Measurements from ENCODE around the gene MATK.

Gene MATK

DNA sequence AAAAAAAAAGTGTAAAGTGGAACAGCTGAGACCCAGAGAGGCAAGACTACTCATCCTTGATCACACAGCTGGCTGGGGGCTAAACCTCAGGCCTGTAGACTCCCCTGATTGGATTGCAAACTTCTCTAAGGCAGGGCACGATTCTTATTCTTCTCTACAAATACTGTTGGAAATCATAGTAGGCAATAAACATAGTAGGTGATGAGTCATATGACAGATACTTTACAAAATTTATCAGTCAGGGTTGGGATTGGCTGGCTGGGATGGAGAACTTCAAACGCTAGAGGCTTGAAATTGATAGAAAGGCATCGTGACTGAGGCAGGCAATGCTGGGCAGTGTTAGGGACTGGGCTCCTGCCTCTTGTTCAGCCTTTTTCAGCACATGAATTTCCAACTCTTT, 5.9 kb upstream of the MATK start:
- FAIRE-seq (no peak), DNase-seq (ENCODE audit: insufficient read length, low spot score) (no peak)

DNA sequence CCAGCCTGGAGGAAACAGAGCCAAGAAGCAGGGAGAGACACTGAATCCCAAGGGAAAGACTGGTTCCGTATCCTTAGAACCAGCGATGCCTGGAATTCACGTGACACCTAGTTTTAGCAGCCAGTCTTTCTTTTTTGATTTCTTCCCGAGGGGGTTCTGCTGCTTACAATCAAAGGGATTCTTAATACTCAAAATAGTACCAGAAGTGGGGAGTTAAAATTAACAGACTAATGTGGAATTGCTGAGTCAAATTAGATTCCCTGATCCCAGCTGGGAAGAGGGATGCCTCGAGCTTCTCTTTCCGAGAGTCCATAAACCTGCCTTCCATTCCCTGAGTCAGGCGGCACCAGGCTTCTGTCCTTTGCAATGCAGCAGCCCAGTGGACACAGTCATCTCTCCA, 4.8 kb upstream of the MATK start:
- FAIRE-seq: no peak
- no peak for DNase-seq (ENCODE audit: insufficient read length, low spot score)

DNA sequence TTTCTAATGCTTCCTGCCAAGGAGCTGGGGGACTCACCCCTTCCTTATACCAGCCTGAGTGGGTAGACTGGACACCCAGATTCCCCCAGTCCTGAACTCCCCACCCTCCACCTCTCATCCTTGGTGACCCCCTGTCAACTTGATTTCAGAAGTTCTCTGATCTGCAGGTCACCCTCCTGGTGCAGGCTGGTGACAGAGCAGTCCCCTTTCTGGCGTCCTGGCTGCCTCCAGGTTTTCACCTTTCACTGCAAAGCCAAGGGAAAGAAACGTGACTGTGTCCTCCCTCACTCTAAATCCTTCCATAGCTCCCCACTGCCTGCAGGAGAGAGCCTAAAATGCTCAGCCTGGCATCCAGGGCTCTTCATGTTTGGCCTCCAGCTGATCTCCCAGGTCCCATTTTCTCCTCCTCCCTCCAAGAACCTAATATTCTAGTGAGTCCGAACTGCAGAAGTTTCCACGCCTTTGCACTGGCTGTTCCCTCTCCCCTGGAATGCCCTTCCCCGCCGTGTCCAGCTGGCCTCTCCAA, 4.1 kb upstream of the MATK start:
- DNase-seq (ENCODE audit: insufficient read length, low spot score) (no peak), FAIRE-seq (no peak)

DNA sequence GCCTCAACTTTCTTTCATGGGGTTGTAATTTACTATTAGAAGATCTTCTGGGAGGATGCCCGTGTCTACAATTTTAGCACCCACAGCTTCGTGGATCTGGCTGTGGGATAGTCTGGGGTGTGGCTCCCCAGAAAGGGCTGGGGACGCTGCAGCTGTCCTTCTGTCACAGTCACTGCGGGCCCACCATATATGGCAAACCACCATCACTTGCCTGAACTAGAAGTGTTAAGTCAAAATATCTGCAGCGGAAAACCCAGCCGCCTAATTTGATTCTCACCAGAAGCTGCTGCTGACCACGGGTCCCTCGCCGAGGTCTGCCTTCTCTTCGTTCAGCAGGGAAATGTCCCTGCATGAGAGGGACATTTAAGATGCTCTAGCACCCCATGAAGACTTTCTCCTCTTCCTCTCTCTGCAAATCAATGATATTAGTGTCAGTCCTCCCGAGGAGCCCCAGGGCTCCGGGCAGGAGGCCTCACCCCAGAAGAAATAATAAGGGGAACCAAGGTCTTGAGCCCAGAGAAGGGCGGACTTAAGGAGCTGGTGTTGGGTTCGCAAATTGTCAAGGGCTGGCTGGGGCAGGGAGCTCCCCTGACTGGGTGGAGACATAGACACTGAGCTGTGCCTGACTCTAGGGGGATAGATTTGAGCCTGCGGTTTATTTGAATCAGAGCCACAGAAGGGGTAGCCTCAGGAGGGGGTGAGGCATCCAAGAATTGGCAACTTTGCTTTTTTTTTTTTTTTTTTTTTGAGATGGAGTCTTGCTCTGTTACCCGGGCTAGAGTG, 3.0 kb upstream of the MATK start:
- no peak for FAIRE-seq

DNA sequence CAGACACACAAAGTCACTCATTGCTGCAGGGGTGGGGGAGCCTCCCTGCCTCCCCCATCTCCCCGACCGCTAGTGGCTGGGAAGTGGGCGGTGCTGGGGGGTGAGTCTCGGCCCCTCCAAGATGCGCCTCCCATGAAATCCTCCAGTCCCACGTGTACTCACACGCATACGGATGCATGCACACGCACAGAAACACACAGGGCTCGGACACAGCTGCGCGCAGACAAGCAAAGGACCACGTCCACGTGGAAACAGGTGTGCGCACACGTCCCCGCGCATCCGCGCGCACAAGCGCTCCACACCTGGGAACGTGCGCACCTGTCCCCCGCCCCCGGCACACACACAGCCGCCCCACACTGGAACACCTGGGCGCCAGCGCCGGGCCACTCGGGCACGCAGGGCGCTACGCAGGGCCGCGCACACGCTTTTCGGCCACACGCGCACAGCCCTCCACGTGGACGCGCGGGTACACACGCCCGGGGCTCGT, 687 bp downstream of the MATK start:
- FAIRE-seq (no peak), DNase-seq (ENCODE audit: insufficient read length, low spot score) (no peak)

More for the DNA sequence above, 3.0 kb upstream of the MATK start:
- no peak for DNase-seq (ENCODE audit: insufficient read length, low spot score)

DNA sequence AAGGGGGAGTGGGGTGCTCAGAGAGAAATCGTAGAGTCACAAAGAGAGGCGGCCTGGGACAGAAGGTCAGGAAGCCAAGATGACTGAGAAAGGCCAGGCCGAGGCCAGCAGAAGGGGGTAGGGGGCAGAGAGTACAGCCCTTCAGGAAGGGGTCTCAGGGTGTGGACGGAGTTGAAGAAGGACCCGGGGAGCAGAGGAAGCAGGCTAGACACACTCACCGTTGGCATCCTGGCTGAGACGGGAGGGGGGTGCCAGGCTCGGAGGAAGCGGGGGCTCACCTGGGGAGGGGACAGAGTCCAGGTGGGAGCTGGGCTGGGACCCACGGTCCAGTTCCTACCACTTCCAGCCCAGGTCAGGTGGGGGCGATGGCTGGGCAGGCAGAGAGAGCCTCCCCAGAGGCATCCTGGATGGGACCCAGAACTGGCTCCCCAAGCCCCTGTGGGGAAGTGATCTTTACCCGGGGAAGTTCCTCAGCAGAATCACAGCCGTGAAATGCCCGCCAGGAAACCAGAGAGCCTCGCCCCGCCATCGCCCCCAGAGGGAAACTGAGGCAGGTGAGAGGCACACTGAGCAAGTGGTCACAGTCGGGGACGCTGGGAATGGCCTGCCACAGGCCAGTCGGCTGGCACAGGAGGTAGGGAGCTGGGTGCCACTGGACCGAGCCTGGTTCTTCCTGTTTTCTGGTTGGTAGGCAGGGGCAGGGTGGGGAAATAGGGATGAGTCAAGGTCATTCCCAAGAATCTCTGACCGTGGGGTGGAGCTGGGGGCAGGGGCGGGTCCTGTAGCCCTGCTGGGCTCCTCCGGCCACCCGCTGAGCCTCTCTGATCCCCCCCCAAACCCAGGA, 1.4 kb downstream of the MATK start:
- FAIRE-seq (no peak), DNase-seq (ENCODE audit: insufficient read length, low spot score) (no peak)

DNA sequence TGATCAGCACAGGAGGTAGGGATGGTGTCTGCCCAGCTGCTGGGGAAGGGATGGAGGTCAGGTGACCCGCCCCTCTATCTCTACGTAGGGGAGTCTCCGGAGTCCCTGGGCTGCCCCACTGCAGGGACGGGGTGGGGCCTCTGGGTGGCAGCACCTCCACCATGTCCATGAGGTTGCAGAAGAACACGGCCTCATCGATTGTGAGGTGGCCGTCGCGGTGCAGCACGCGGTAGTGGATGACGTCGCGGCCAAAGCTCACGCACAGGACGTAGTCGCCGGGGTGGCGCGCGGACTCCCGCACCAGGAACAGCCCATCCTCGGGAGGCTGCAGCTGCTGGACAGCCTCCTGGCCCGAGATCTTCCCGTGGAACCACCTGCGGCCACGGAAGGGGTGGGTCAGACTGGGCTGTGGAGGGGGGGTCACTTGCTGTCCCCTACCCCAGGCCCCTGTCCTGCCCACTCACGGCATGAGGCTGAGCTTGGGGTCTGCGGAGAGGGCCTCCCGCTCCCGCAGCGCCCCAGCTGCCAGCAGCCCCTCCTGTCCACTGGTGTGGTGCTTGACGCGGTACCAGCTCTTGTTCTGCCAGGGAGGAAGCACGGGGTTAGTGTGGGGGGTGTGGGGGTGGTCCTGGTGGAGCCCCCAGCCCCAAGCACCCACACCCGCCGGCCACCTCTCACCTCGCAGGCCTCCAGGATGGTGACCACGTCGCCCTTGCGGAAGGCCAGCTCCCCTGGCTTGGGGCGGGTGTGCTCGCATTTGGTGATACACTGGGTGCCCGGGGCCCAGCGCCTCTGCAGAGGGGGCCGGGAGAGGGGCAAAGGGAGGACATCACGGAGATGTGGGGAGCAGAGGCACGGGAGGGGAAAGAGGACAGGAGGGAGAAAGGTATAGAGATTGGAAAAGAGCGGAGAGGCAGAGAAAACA, 2.3 kb downstream of the MATK start:
- no peak for DNase-seq (ENCODE audit: insufficient read length, low spot score)
- no peak for FAIRE-seq

DNA sequence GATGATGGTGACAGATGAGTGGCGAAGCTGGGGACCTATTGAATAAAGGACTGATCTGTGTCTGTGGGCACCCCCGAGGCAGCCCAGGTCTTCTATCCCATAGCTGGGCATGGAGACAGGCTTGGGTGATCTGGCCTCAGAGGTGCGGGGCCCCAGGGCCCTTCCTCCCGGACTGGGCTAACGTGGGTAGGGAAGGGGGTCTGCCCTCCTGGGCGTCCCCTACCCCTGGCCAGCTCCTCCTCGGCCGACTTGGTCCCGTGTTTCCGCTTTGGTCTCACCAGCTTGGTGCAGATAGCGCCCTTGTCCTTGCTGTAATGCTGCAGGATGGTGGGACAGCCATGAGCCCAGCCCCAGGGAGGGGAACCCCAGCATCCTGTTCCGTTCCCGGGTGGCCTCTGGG, 3.3 kb downstream of the MATK start:
- DNase-seq (ENCODE audit: insufficient read length, low spot score) (no peak), FAIRE-seq (no peak)

DNA sequence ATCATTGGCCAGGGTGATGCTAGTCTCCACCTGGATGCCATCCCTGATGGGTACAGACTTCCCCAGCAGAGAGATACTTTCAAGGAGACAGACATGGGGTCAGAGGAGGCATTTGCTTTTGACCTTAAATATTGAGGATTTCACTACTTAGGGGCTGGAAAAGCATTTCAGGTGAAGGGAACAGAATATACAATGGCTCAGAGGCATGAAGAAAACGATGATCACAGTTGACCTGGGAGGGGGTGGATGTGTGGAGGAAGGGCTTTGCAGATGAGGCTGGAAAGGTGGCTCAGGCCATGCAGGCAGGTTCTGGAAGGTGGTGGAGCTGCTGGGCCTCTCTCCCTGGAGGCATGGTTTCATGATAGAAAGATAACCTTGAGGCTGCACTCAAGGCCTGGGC, 3.9 kb downstream of the MATK start:
- FAIRE-seq: no peak

DNA sequence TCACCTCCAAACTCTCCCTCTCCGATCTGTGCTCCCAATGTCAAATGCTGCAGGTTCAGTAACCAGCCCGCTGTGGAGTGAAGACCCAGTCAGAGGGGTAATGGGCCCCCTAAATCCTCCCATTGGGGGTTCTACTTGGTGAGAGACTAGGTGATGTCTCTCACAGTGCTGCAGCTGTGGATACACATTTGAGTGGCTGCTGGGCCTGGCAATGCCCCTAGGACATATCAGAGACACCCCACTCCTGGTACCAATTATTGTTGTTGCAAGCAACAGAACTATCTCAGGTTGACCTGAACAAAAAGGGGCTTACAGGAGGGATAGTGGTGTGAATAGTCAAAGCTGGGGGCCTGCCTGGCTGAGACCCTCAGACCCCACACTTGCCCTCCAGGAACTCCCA, 4.6 kb downstream of the MATK start:
- FAIRE-seq (no peak), DNase-seq (ENCODE audit: insufficient read length, low spot score) (no peak)

More for the DNA sequence above, 3.9 kb downstream of the MATK start:
- DNase-seq (ENCODE audit: insufficient read length, low spot score): no peak

DNA sequence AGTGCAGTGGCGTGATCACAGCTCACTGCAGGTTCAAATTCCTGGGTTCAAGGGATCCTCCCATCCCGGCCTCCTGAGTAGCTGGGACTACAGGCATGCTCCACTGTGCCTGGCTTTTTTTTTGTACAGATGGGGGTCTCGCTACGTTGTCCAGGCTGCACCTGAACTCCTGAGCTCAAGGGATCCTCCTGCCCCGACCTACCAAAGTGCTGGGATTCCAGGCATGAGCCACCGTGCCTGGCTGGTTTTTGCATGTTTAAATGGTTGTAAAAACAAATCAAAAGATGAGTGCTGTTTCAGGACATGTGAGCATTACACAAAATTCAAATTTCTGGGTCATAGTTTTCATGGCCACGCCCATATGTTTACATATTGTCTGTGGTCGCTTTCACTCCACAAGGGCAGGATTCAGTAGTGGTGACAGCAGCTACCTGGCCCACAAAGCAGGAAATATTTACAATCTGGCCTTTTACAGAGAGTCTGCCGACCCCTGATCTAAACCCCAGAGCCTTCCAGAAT, 5.3 kb downstream of the MATK start:
- DNase-seq (ENCODE audit: insufficient read length, low spot score): no peak
- FAIRE-seq: no peak

DNA sequence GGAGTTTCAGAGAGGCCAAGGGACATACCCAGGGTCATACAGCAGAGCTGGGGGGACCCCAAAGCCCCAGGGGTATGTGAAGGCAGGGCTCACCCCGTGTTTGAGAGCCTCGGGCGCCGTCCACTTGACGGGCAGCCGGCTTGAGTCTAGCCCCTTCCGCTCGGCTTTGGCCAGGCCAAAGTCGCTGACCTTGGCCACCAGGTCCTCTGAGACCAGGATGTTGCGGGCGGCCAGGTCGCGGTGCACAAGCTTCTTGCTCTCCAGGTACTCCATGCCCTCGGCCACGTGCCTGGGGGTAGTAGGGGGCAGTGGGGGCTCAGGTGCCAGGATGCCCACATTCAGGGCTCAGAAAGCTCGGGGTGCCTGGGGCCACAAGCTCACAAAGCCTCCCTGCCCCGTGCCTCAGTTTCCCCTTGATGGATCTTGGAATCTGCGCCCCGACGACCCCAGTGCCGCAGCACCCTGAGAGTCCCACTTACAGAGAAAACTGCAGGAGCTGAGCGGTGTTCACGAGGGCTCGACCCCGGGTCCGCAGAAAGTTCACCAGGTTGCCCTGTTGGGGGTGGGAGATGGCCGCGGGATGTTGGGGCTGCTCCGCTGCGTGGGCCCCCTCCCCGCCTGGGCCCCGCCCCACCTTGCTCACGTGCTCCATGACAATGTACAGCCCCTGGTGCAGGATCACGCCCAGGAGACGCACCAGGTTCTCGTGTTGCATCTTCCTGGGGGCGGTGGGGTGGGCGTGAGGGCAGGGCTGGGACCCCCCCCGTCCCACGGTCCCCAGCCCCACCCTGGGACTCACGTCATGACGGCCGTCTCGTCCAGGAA, 7.1 kb downstream of the MATK start:
- FAIRE-seq: no peak
- no peak for DNase-seq (ENCODE audit: insufficient read length, low spot score)

DNA sequence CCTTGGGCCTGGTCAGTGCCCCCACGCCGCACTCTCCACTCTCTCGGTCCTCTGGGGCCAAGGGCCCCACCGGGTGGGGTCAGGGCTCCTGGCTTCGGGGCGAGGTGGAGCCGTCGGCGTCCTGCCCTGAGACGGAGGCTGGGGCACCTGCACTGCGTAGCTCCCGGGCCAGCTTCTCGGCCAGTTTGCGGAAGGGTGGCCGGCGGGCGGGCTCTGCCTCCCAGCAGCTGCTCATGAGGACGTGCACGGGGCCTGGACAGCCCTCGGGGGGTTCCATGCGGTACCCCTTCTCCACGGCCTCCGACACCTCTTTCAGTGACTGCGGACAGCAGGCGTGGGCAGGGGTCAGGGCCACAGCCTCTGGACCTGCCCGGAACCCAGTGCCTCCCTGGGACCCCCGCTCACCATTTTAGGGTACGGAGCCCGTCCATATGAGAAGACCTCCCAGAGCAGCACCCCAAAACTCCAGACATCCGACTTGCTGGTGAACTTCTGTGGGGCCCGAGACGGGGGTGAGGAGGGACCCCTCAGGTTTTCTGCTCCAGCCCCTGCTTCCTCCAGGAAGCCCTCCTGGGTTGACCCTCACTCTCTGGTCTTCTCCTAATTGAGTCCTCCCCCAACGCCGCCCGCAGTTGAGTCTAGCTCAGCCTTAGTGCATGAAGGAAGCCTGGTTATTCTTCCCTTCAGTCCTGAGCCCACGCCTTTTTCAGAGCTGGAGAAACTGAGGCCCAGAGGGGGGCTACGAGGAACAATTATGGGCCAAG, 7.9 kb downstream of the MATK start:
- no peak for FAIRE-seq
- DNase-seq (ENCODE audit: insufficient read length, low spot score): no peak

DNA sequence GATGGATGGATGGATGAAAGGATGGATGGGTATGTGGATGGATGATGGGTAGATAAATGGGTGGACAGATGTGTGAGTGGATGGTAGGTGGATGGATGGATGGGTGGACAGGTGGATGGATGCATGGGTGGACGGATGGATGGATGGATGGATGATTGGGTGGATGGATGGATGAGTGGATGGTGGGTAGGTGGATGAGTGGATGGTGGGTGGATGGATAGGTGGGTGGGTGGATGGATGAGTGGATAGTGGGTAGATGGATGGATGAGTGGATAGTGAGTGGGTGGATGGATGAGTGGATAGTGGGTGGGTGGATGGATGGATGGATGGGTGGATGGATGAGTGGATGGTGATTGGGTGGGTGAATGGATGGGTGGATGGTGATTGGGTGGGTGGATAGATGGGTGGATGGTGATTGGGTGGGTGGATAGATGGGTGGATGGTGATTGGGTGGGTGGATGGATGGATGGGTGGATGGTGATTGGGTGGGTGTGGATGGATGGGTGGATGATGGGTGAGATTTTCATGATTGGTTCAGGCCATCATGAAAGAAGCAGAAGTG, 9.6 kb downstream of the MATK start:
- DNase-seq (ENCODE audit: insufficient read length, low spot score): no peak
- FAIRE-seq: no peak

DNA sequence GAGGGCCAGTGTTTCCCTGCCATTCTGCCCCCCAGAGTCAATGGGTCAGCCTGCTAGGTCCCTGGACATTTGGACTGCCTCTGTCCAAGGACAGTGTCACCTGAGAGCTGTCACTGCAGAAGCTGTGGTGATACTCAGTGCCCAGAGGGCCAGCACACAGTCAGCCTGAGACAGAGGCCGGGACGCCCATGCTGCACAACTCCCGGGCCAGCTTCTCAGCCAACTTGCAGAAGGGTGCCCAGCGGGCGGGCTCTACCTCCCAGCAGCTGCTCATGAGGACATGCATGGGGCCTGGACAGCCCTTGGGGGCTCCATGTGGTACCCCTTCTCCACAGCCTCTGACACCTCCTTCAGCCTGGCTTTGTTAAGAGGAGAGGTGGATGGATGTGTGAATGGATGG, 10.3 kb downstream of the MATK start:
- FAIRE-seq (no peak), DNase-seq (ENCODE audit: insufficient read length, low spot score) (no peak)

DNA sequence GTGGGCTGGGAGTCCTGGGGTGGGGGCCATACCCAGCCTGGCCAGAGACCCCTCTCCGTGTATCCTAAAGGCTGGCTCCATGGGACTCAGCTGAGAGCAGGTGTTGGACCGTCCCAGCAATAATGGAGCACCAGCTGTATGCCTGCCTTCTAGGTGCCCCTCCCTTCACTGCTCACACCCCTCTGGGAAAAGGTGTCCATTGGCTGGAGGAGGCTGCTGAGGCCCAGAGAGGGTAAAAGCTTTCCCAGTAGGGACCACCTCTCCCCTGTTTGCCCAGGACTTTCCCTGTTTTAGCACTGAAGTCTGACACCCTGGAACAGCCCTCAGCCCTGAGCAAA, 10.8 kb downstream of the MATK start:
- FAIRE-seq (no peak), DNase-seq (ENCODE audit: insufficient read length, low spot score) (no peak)

DNA sequence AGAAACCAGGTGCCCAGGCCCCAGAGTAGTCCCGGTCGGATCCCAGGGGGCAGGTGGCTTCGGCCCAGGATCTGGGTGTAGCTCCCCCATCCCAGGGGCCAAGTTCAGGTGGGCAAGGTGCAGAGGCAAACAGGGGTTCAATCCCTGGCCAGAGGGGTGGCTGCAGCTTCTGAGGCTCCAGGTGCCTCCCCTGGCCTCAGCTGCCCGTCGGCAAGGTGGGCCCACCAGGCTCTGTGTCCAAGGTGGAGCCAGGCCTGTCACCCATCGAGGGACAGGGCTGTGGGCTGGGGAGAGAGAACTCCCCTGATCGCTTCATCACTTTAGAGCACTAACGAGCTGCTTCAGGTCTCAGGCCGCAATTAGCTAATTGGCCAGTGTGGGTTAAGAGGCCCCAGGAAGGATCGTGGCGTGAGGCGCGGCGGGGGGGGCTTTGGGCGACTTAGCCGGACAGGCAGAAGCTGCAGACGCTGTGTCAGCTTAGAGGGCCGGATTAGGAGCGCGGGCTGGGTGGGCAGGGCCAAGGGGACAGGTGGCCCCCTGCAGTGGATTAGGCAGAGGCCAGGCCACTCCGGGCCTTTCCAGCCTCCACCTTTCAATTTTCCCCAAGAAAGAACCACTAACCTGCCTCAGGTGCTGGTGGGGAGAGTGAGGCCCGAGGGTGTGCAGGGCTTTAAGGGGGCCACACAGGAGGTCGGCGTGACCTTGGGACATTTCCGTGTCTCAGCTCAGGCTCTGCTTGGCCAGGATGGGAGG, 11.4 kb downstream of the MATK start:
- no peak for DNase-seq (ENCODE audit: insufficient read length, low spot score)
- FAIRE-seq: no peak
